ENCODE results near the gene VSX2.

The VSX2 gene

DNA sequence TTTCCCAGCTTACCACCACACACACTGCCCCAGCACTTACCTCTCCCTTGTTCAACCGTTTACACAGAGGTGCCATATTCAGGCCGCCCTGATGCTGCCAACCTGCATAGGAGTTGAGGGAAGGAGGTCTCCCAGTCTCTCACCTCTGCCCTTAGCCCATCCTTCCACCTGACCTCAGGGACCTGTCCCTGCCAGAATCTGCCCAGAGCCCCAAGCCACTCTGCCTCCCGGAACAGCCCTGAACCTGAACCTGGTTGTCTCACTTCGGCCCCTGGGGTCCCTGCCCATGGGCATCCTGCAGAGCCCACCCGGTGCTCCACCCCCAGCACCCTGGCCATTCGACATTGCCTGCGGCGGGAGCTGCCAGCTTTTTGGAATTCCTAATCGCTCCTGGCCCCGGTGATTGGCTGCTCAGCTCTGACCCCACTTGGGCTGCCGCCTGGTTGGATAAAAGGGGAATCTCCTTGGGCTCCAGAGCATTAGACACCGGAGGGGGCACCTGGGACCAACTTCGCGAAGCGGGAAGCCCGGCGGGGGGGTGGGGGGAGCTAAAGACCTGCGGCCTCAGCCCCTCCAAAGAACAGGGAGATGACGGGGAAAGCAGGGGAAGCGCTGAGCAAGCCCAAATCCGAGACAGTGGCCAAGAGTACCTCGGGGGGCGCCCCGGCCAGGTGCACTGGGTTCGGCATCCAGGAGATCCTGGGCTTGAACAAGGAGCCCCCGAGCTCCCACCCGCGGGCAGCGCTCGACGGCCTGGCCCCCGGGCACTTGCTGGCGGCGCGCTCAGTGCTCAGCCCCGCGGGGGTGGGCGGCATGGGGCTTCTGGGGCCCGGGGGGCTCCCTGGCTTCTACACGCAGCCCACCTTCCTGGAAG lies at the start of gene VSX2:
TSS of gene VSX2 (plus strand) at position 476 of the 874 bp plus-strand sequence. CDS start at position 589, 113 bp downstream.
- H3K4me3 ChIP-seq (ENCODE audit: low read depth, low read length) = no peak within 1 kb of the TSS
- H3K4me1 ChIP-seq (ENCODE audit: control insufficient read depth, insufficient read depth, low read length) = no peaks in the 10 kb centered on the region
- CTCF ChIA-PET = interaction anchor here (0.6 to 2.1 kb wide), 5 partner anchors 18 to 127 kb away, joined by 3 to 6 read pairs (median 4); no protein-coding TSS in a partner anchor
- POLR2A ChIA-PET = no interaction called here
- H3K9me3 ChIP-seq (ENCODE audit: control insufficient read depth, insufficient read depth, low read depth, low read length) = no peaks in the 10 kb centered on the region
- H3K36me3 ChIP-seq (ENCODE audit: control insufficient read depth in 2 of 2, insufficient read depth in 1 of 2, low read length in 2 of 2) = no peaks in the 10 kb centered on the region
- no peak within 1 kb of the TSS for H3K27ac ChIP-seq (ENCODE audit: extremely low read depth, low read depth, low read length)
- TF ChIP-seq ZNF585B (tag by site-specific recombination; IDR thresholded peaks at IDR 0.05) (no peak), ZNF629 (tag by site-specific recombination; IDR thresholded peaks at IDR 0.05) (no peak), SCRT2 (tag by site-specific recombination; IDR thresholded peaks at IDR 0.05) (no peak), BCL11A (tag by site-specific recombination; IDR thresholded peaks at IDR 0.05; ENCODE audit: low read depth) (no peak), KLF8 (tag by site-specific recombination; IDR thresholded peaks at IDR 0.05) (no peak), ZNF114 (tag by site-specific recombination; IDR thresholded peaks at IDR 0.05) (no peak), ZNF366 (tag by site-specific recombination; conservative IDR thresholded peaks at IDR 0.05) (no peak)
- TF ChIP-seq, protein P1, sequence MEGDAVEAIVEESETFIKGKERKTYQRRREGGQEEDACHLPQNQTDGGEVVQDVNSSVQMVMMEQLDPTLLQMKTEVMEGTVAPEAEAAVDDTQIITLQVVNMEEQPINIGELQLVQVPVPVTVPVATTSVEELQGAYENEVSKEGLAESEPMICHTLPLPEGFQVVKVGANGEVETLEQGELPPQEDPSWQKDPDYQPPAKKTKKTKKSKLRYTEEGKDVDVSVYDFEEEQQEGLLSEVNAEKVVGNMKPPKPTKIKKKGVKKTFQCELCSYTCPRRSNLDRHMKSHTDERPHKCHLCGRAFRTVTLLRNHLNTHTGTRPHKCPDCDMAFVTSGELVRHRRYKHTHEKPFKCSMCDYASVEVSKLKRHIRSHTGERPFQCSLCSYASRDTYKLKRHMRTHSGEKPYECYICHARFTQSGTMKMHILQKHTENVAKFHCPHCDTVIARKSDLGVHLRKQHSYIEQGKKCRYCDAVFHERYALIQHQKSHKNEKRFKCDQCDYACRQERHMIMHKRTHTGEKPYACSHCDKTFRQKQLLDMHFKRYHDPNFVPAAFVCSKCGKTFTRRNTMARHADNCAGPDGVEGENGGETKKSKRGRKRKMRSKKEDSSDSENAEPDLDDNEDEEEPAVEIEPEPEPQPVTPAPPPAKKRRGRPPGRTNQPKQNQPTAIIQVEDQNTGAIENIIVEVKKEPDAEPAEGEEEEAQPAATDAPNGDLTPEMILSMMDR (tag by site-specific recombination; IDR thresholded peaks at IDR 0.05) = no peak
- TF ChIP-seq, protein P2, sequence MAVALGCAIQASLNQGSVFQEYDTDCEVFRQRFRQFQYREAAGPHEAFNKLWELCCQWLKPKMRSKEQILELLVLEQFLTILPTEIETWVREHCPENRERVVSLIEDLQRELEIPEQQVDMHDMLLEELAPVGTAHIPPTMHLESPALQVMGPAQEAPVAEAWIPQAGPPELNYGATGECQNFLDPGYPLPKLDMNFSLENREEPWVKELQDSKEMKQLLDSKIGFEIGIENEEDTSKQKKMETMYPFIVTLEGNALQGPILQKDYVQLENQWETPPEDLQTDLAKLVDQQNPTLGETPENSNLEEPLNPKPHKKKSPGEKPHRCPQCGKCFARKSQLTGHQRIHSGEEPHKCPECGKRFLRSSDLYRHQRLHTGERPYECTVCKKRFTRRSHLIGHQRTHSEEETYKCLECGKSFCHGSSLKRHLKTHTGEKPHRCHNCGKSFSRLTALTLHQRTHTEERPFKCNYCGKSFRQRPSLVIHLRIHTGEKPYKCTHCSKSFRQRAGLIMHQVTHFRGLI (tag by site-specific recombination; IDR thresholded peaks at IDR 0.05) = no peak
- TF ChIP-seq, protein P3, sequence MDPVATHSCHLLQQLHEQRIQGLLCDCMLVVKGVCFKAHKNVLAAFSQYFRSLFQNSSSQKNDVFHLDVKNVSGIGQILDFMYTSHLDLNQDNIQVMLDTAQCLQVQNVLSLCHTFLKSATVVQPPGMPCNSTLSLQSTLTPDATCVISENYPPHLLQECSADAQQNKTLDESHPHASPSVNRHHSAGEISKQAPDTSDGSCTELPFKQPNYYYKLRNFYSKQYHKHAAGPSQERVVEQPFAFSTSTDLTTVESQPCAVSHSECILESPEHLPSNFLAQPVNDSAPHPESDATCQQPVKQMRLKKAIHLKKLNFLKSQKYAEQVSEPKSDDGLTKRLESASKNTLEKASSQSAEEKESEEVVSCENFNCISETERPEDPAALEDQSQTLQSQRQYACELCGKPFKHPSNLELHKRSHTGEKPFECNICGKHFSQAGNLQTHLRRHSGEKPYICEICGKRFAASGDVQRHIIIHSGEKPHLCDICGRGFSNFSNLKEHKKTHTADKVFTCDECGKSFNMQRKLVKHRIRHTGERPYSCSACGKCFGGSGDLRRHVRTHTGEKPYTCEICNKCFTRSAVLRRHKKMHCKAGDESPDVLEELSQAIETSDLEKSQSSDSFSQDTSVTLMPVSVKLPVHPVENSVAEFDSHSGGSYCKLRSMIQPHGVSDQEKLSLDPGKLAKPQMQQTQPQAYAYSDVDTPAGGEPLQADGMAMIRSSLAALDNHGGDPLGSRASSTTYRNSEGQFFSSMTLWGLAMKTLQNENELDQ (tag by site-specific recombination; IDR thresholded peaks at IDR 0.05; ENCODE audit: low read depth) = no peak
- TF ChIP-seq, protein P4, sequence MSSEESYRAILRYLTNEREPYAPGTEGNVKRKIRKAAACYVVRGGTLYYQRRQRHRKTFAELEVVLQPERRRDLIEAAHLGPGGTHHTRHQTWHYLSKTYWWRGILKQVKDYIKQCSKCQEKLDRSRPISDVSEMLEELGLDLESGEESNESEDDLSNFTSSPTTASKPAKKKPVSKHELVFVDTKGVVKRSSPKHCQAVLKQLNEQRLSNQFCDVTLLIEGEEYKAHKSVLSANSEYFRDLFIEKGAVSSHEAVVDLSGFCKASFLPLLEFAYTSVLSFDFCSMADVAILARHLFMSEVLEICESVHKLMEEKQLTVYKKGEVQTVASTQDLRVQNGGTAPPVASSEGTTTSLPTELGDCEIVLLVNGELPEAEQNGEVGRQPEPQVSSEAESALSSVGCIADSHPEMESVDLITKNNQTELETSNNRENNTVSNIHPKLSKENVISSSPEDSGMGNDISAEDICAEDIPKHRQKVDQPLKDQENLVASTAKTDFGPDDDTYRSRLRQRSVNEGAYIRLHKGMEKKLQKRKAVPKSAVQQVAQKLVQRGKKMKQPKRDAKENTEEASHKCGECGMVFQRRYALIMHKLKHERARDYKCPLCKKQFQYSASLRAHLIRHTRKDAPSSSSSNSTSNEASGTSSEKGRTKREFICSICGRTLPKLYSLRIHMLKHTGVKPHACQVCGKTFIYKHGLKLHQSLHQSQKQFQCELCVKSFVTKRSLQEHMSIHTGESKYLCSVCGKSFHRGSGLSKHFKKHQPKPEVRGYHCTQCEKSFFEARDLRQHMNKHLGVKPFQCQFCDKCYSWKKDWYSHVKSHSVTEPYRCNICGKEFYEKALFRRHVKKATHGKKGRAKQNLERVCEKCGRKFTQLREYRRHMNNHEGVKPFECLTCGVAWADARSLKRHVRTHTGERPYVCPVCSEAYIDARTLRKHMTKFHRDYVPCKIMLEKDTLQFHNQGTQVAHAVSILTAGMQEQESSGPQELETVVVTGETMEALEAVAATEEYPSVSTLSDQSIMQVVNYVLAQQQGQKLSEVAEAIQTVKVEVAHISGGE (tag by site-specific recombination; conservative IDR thresholded peaks at IDR 0.05; ENCODE audit: low read depth) = no peak

DNA sequence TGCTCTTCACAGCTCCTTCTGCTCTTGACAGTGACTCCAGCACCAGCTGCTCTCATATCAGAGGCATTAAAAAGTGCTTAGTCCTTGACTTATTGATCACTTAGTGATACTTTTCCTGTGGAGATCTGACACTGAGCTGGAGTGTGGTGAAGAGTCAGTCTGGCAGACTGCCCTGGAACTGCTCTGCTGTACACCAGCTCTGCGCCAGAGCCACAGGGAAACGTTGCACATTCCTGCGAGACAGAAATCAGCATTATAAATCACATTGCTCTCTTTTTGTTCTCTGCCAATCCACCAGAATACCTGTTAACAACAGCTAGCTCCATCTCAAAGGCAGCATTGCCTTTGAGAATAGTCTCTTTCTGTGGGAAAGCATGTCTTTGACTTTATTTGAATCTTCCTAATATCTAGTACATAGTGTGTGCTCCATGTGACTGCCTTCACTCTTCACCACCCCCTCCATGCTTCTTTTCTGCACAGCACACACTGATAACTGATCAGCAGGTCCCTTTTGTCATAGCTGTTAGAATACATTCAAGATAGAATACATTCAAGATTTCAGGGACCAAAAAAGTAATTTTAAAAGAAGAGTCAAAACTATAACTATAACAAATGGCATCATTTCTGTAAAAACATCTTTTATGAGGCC lies 48.2 kb upstream of the VSX2 start:
- POLR2A ChIA-PET = no interaction called here
- no peak overlapping the region for H3K4me3 ChIP-seq (ENCODE audit: low read depth, low read length)
- CTCF ChIA-PET = interaction anchor here (0.6 to 1.1 kb wide), 3 partner anchors 8 to 104 kb away, joined by 3 read pairs; no protein-coding TSS in a partner anchor

More for the DNA sequence above, 48.2 kb upstream of the VSX2 start:
- Histone ChIP-seq H3K9me3 (ENCODE audit: control insufficient read depth, insufficient read depth, low read depth, low read length) (no peaks in the 10 kb centered on the region), H3K27ac (ENCODE audit: extremely low read depth, low read depth, low read length) (no peak overlapping the region), H3K4me1 (ENCODE audit: control insufficient read depth, insufficient read depth, low read length) (peaks cover 7% of the 10 kb centered on the region), H3K36me3 (ENCODE audit: control insufficient read depth in 2 of 2, insufficient read depth in 1 of 2, low read length in 2 of 2) (no peaks in the 10 kb centered on the region)
- TF ChIP-seq FEZF1 (tag by site-specific recombination; IDR thresholded peaks at IDR 0.05) = peak; percentile 54
- TF ChIP-seq ZBTB20 (tag by site-specific recombination; IDR thresholded peaks at IDR 0.05) = peak; percentile 34; the same call in 1 of the 2 replicates
- TF ChIP-seq, protein P5, sequence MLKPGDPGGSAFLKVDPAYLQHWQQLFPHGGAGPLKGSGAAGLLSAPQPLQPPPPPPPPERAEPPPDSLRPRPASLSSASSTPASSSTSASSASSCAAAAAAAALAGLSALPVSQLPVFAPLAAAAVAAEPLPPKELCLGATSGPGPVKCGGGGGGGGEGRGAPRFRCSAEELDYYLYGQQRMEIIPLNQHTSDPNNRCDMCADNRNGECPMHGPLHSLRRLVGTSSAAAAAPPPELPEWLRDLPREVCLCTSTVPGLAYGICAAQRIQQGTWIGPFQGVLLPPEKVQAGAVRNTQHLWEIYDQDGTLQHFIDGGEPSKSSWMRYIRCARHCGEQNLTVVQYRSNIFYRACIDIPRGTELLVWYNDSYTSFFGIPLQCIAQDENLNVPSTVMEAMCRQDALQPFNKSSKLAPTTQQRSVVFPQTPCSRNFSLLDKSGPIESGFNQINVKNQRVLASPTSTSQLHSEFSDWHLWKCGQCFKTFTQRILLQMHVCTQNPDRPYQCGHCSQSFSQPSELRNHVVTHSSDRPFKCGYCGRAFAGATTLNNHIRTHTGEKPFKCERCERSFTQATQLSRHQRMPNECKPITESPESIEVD (tag by site-specific recombination; IDR thresholded peaks at IDR 0.05) = 0 out of 2 replicates have a peak, but pooled peaks have one; percentile 14
- TF ChIP-seq PRDM1 (tag by site-specific recombination; IDR thresholded peaks at IDR 0.05) = no peak
- no peak for TF ChIP-seq ZNF335 (tag by site-specific recombination; conservative IDR thresholded peaks at IDR 0.05)
